Stimulated activated naive CD8-positive, alpha-beta T cell treated with anti-CD3 and anti-CD28 coated beads, Interleukin-15, Interleukin-2, amounts not matched to agents 100 U/mL and 50 U/mL, for 24 hours (primary cell): Measurements from ENCODE around the gene IGLL5.
"Not testable (repeated sequence)": the region's sequence is repeated elsewhere in the genome, so short reads cannot be mapped to it uniquely, and the experiment has no call there.

ENCODE experiments used
- ATAC-seq: fragments of 150-1000 bp; cut with Tn5 transposase; one replicate; pipeline ENCODE4 v1.10.0; 2021
- DNase-seq: peaks from one replicate; pipeline ENCODE4 v3.0.0; 2021

IGLL5 gene

GRCh38 chr22:22914726-22915669, 27.4 kb downstream of the IGLL5 start:
- DNase-seq, result no peak
- no peak for ATAC-seq

GRCh38 chr22:22915670-22916035, 28.0 kb downstream of the IGLL5 start:
- DNase-seq, result no peak
- no peak for ATAC-seq

- ATAC-seq (no peak), DNase-seq (no peak)
These were observed 28.8 kb downstream of the IGLL5 start for GRCh38 chr22:22916215-22916951.

- ATAC-seq (no peak), DNase-seq (no peak)
These were observed 29.3 kb downstream of the IGLL5 start for GRCh38 chr22:22916952-22917290.

GRCh38 chr22:22917377-22917776, 29.8 kb downstream of the IGLL5 start:
- ATAC-seq (no peak), DNase-seq (no peak)

GRCh38 chr22:22918297-22918965, 30.8 kb downstream of the IGLL5 start:
- DNase-seq (no peak), ATAC-seq (no peak)

- ATAC-seq (no peak), DNase-seq (no peak)
These were observed 31.4 kb downstream of the IGLL5 start for GRCh38 chr22:22919041-22919440.

- DNase-seq (no peak), ATAC-seq (no peak)
These were observed 32.6 kb downstream of the IGLL5 start for GRCh38 chr22:22920104-22920654.

- DNase-seq, result no peak
- ATAC-seq, result peak; percentile 7
These were observed 33.4 kb downstream of the IGLL5 start for GRCh38 chr22:22920910-22921550.

- ATAC-seq, result no peak
- DNase-seq, result no peak
These were observed 34.0 kb downstream of the IGLL5 start for GRCh38 chr22:22921575-22921974.

DNA sequence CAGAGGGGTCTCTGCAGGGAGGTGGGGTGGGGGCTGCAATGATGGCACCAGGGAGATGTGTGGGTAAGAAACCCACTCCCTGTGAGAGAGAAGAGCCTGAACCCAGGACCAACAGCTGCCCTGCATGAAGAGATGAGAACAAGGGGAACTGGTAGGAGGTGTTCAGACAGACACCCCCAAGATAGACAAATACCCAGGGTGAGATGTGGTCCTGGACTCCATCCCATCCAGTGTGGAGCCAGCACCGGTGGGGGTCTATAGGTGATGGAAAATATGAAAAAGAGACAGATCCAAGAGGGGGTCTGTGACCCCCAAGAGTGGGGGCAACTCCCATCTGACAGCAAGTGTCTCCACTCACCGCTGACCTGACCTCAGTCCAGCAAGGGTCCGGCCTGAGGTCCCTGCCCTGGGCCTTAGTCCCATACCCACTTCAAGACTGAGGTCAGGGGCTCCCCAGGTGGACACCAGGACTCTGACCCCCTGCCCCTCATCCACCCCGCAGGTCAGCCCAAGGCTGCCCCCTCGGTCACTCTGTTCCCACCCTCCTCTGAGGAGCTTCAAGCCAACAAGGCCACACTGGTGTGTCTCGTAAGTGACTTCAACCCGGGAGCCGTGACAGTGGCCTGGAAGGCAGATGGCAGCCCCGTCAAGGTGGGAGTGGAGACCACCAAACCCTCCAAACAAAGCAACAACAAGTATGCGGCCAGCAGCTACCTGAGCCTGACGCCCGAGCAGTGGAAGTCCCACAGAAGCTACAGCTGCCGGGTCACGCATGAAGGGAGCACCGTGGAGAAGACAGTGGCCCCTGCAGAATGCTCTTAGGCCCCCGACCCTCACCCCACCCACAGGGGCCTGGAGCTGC, 34.7 kb downstream of the IGLL5 start:
- DNase-seq, ATAC-seq: not testable (repeated sequence)

- DNase-seq, result no peak
- no peak for ATAC-seq
These were observed 35.3 kb downstream of the IGLL5 start for GRCh38 chr22:22922954-22923319.

- DNase-seq, result no peak
- no peak for ATAC-seq
These were observed 35.8 kb downstream of the IGLL5 start for GRCh38 chr22:22923379-22923778.

DNA sequence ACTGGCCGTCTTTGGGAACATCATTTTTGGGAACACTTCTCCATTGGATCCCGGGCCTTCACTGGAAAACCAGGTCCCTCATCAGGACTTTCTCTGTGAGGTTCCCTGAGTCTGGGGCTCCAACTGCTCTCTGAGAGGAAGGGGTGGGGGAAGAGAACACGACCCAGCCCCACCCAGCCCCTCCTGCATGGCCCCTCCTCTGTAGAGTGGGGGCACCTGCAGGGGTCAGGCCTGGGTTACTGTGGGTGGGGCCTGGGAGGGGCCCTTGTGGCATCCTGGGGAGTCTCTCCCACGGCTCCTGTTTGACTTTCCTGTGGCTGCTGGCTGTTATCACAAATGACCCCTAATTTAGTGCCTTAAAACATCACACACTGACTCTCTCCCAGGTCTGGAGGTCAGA, 36.3 kb downstream of the IGLL5 start:
- no peak for DNase-seq
- no peak for ATAC-seq

GRCh38 chr22:22924369-22925145, 36.9 kb downstream of the IGLL5 start:
- no peak for DNase-seq
- ATAC-seq, result no peak

GRCh38 chr22:22925146-22925804, 37.7 kb downstream of the IGLL5 start:
- no peak for DNase-seq
- no peak for ATAC-seq

DNA sequence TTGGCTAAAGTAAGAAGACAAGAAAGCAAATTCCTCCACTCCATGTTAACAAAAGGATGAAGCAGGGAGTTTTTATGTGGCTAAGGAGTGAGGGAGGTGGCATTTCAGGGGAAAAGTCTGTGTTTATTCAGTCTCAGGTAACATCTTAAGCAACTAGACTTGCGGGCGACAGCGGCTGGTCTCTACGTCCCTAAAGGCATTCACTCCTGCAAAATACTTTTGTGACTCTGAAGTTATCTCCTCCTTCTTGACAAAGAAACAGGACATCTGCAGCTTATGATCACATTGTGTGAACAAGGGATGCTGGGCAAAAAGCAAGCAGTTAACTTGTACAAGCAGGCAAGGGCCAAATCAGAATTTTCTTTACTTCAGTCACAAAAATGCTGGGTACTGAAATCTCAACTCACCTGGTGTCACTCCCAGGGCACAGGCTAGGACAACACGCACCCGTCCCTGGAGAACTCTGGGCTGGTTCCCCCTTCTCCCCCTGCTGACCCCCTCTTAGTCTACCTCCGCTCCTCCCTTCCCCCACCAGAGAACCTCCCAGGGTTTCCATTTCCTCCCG, 38.3 kb downstream of the IGLL5 start:
- ATAC-seq (no peak), DNase-seq (no peak)

DNA sequence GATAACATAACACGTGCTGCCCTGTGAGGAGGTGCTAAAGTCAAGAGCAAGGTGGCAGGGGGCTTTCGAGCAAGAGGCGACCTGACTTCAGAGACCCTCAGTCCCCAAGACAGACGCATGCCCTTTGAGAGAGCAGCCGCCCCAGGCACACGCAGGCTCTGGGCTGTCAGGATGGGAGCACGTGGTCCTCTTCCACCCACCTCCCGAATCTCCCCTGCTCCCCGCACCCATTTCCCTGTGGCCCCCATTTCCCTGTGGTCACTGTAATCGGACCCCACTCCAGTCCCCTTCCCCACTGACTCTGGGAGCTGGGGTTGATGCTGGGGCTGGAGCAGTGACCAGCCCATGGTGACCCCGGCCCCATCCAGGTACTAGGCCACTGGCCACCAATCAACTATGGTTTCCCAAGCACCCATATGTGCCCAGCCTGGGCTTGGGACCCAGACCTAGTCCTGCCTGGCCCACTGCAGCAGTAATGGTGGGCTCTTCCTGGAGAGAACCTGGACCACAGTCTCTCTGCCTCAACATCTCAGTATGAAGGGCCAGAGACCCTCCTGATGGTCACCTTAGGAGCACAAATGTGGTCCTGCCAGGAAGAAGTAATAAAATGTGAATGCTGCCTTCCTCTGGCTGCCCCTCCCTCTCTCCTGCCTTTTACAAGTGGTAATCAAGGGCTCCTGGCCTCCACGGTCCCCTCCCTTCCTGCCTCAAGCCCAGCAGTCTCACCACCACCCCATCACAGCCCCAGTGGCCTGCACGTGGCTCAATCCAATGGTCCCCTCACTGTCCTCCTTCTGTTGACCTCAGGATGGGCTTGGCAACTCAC, 39.0 kb downstream of the IGLL5 start:
- ATAC-seq (no peak), DNase-seq (no peak)
